H1 (cell line): ENCODE data around the gene STXBP2. TPM values are rescaled to one million over a fixed set of nuclear protein-coding genes. Genes with fewer than 3 reads are reported as not detected.

Experiments
- CTCF ChIA-PET: fragments of 300-600 bp; sonication (Branson Sonifier 250); formaldehyde crosslinking; loops from one replicate; lab custom pipeline; 2021; ENCODE audit not compliant: partially characterized antibody; lab: Charles Lee
- POLR2A ChIA-PET: fragments of 300-600 bp; sonication (Branson Sonifier 250); formaldehyde crosslinking; loops from one replicate; lab custom pipeline; 2021; ENCODE audit warnings: inconsistent platforms; ENCODE audit not compliant: partially characterized antibody; lab: Charles Lee
- DNase-seq, 2 experiments: peaks; one replicate each; pipeline versions ENCODE4 v3.0.0 to v3.0.0-alpha.2; 2010 to 2022; ENCODE audit warnings: low spot score in 2 of 2, low read depth in 1 of 2, mixed read lengths in 1 of 2
- FAIRE-seq: peaks from 2 replicates; lab custom pipeline; 2011; peaks lifted over from hg19 to GRCh38; lab: Jason Lieb, UNC
- H2AFZ ChIP-seq: 2 replicates; pipeline ENCODE4 v1.8.1; 2012; ENCODE audit warnings: low read length, inconsistent platforms
- H2AK5ac ChIP-seq: 2 replicates; pipeline ENCODE4 v1.6.1; 2013; ENCODE audit warnings: low read depth, low read length
- H2BK120ac ChIP-seq: replicated peaks from 2 replicates; pipeline ENCODE3; 2013; ENCODE audit warnings: low read depth, low read length, inconsistent platforms
- H2BK12ac ChIP-seq: 2 replicates; pipeline ENCODE4 v1.6.1; 2013; ENCODE audit warnings: low read depth, low read length
- H2BK15ac ChIP-seq: 2 replicates; pipeline ENCODE4 v1.6.1; 2013; ENCODE audit warnings: low read length
- H2BK20ac ChIP-seq: 2 replicates; pipeline ENCODE4 v1.6.1; 2013; ENCODE audit warnings: low read length
- H2BK5ac ChIP-seq: 2 replicates; pipeline ENCODE4 v1.6.1; 2013; ENCODE audit warnings: low read depth, low read length
- H3K14ac ChIP-seq: 2 replicates; pipeline ENCODE4 v1.6.1; 2013; ENCODE audit warnings: inconsistent platforms; ENCODE audit not compliant: insufficient read length
- H3K18ac ChIP-seq: 2 replicates; pipeline ENCODE4 v1.6.1; 2013; ENCODE audit warnings: low read length; ENCODE audit errors: extremely low read depth
- H3K23ac ChIP-seq: 2 replicates; pipeline ENCODE4 v1.6.1; 2013; ENCODE audit warnings: inconsistent platforms; ENCODE audit not compliant: insufficient read length
- H3K23me2 ChIP-seq: 2 replicates; pipeline ENCODE4 v1.6.1; 2013; ENCODE audit warnings: low read depth, low read length
- H3K27ac ChIP-seq: 2 replicates; pipeline ENCODE4 v1.6.1; 2011; ENCODE audit warnings: low read depth, low read length, inconsistent platforms
- H3K27me3 ChIP-seq, 4 experiments: replicated peaks in 1 of 4; 1 replicate in 1 of 4; 2 replicates in 3 of 4; pipeline versions ENCODE4 v1.6.1 to v1.8.1; 2011 to 2013; ENCODE audit warnings: low read length in 3 of 4, mild to moderate bottlenecking in 3 of 4, inconsistent platforms in 2 of 4, mixed read lengths in 2 of 4, moderate library complexity in 1 of 4; ENCODE audit not compliant: control insufficient read depth in 3 of 4, insufficient read depth in 3 of 4; ENCODE audit errors: extremely low read depth in 1 of 4
- H3K36me3 ChIP-seq, 4 experiments: 2 replicates each; pipeline versions ENCODE4 v1.6.1 to v1.8.1; 2011 to 2013; ENCODE audit warnings: mild to moderate bottlenecking in 4 of 4, low read length in 3 of 4, moderate library complexity in 2 of 4, control low read depth in 1 of 4, inconsistent platforms in 1 of 4; ENCODE audit not compliant: insufficient read depth in 4 of 4, control insufficient read depth in 2 of 4
- H3K4ac ChIP-seq: replicated peaks from 2 replicates; pipeline ENCODE3; 2013; ENCODE audit warnings: low read length, low read depth, mixed read lengths, inconsistent platforms; ENCODE audit not compliant: insufficient read length
- H3K4me1 ChIP-seq, 4 experiments: replicated peaks in 1 of 4; 1 replicate in 1 of 4; 2 replicates in 3 of 4; pipeline versions ENCODE4 v1.6.1 to v1.8.1; 2011 to 2013; ENCODE audit warnings: low read length in 3 of 4, inconsistent platforms in 2 of 4, mixed read lengths in 1 of 4; ENCODE audit not compliant: insufficient read depth in 4 of 4, control insufficient read depth in 3 of 4
- H3K4me2 ChIP-seq, 2 experiments: 2 replicates each; pipeline versions ENCODE4 v1.6.1 to v1.8.1; 2011 to 2013; ENCODE audit warnings: low read depth in 2 of 2, low read length in 2 of 2, control low read depth in 1 of 2, inconsistent platforms in 1 of 2, mild to moderate bottlenecking in 1 of 2; ENCODE audit not compliant: insufficient read depth in 1 of 2
- H3K4me3 ChIP-seq, 4 experiments: fragments of 200-600, 300-600 bp in 1 of 4; sonication (generic), shearing (Covaris generic), sonication (Bioruptor Twin) in 1 of 4; 2 replicates each; pipeline versions ENCODE4 v1.5.1 to v1.8.1; 2011 to 2016; ENCODE audit warnings: low read length in 4 of 4, low read depth in 3 of 4, control low read depth in 2 of 4, inconsistent platforms in 2 of 4, mild to moderate bottlenecking in 2 of 4, mixed read lengths in 1 of 4, moderate library complexity in 1 of 4; ENCODE audit not compliant: insufficient read depth in 2 of 4; ENCODE audit errors: extremely low read depth in 1 of 4
- H3K56ac ChIP-seq: replicated peaks from 2 replicates; pipeline ENCODE3; 2013; ENCODE audit warnings: low read depth, mild to moderate bottlenecking, mixed read lengths, low read length, inconsistent platforms; ENCODE audit not compliant: insufficient read length
- H3K79me1 ChIP-seq: 2 replicates; pipeline ENCODE4 v1.6.1; 2013; ENCODE audit warnings: low read depth, low read length, control low read depth
- H3K79me2 ChIP-seq, 2 experiments: 2 replicates each; pipeline versions ENCODE4 v1.6.1 to v1.8.1; 2012 to 2013; ENCODE audit warnings: low read length in 2 of 2, mild to moderate bottlenecking in 2 of 2, inconsistent platforms in 1 of 2; ENCODE audit not compliant: insufficient read depth in 2 of 2, control insufficient read depth in 1 of 2
- H3K9ac ChIP-seq, 4 experiments: replicated peaks in 1 of 4; 1 replicate in 1 of 4; 2 replicates in 3 of 4; pipeline versions ENCODE4 v1.6.1 to v1.8.1; 2011 to 2013; ENCODE audit warnings: low read depth in 3 of 4, low read length in 3 of 4, control low read depth in 2 of 4, mild to moderate bottlenecking in 2 of 4, moderate library complexity in 2 of 4, inconsistent platforms in 1 of 4; ENCODE audit errors: extremely low read depth in 1 of 4
- H3K9me3 ChIP-seq, 2 experiments: 2 replicates each; pipeline versions ENCODE4 v1.6.1 to v1.8.1; 2012 to 2013; ENCODE audit warnings: mild to moderate bottlenecking in 2 of 2, moderate library complexity in 2 of 2, control low read depth in 1 of 2, inconsistent platforms in 1 of 2, low read depth in 1 of 2, low read length in 1 of 2, mixed read lengths in 1 of 2; ENCODE audit not compliant: insufficient read depth in 2 of 2
- H4K20me1 ChIP-seq, 2 experiments: replicated peaks in 1 of 2; 2 replicates each; pipeline versions ENCODE3 to v1.8.1; 2011 to 2013; ENCODE audit warnings: inconsistent platforms in 2 of 2, low read length in 2 of 2, mild to moderate bottlenecking in 1 of 2; ENCODE audit not compliant: insufficient read depth in 2 of 2, control insufficient read depth in 1 of 2
- H4K5ac ChIP-seq: 2 replicates; pipeline ENCODE4 v1.6.1; 2013; ENCODE audit warnings: low read length, low read depth, mixed read lengths, inconsistent platforms; ENCODE audit not compliant: insufficient read length
- H4K8ac ChIP-seq: 2 replicates; pipeline ENCODE4 v1.8.0; 2013; ENCODE audit warnings: mild to moderate bottlenecking, moderate library complexity, low read length, inconsistent platforms; ENCODE audit not compliant: insufficient read depth; ENCODE audit errors: extremely low read depth
- H4K91ac ChIP-seq: replicated peaks from 2 replicates; pipeline ENCODE3; 2013; ENCODE audit warnings: low read length, mixed read lengths, inconsistent platforms; ENCODE audit not compliant: insufficient read length
- KDM4A ChIP-seq: IDR thresholded peaks from one replicate; pipeline ENCODE4 v1.7.1; 2012; ENCODE audit warnings: low read depth, mild to moderate bottlenecking, moderate library complexity, low read length, inconsistent platforms; ENCODE audit not compliant: severe bottlenecking
- PHF8 ChIP-seq: fragments of 200-600 bp; sonication (generic); conservative IDR thresholded peaks from 2 replicates; pipeline ENCODE4 v1.7.1; 2012; ENCODE audit warnings: low read depth, mild to moderate bottlenecking, inconsistent platforms, low read length, moderate library complexity
- POLR2A ChIP-seq, 2 experiments: IDR thresholded peaks; 1 replicate in 1 of 2; 2 replicates in 1 of 2; pipeline ENCODE4 v1.6.1; 2011; ENCODE audit warnings: low read depth in 2 of 2, low read length in 2 of 2, mild to moderate bottlenecking in 2 of 2; ENCODE audit errors: control extremely low read depth in 1 of 2
- RXRA ChIP-seq: IDR thresholded peaks from 2 replicates; pipeline ENCODE4 v1.6.1; 2011; ENCODE audit warnings: low read depth, mild to moderate bottlenecking, low read length, moderate library complexity; ENCODE audit not compliant: insufficient read depth
- SIN3A ChIP-seq, 2 experiments: IDR thresholded peaks in 1 of 2; conservative IDR thresholded peaks in 1 of 2; 2 replicates each; pipeline ENCODE4 v1.6.1; 2011 to 2012; ENCODE audit warnings: low read length in 2 of 2, improper control_type of control experiment in 1 of 2, low read depth in 1 of 2, mild to moderate bottlenecking in 1 of 2
- USF2 ChIP-seq: IDR thresholded peaks from 2 replicates; pipeline ENCODE4 v1.6.1; 2011; ENCODE audit warnings: low read length, improper control_type of control experiment
- WGBS, 2 experiments: shearing (Covaris generic) in 1 of 2; methylation state at CpG; one replicate each; pipeline versions ENCODE4 v1.1.6 to v1.1.7; 2013 to 2015; ENCODE audit warnings: low lambda C conversion rate in 2 of 2, mixed read lengths in 2 of 2, inconsistent platforms in 1 of 2, low coverage in 1 of 2, missing lambda C conversion rate in 1 of 2; ENCODE audit not compliant: insufficient replicate concordance in 2 of 2, insufficient coverage in 1 of 2, insufficient read length in 1 of 2; ENCODE audit errors: extremely low coverage in 1 of 2, missing lambda C conversion rate in 1 of 2; 5-methylcytosine and 5-hydroxymethylcytosine counted together
- polyA plus RNA-seq, 7 experiments: library from polyadenylated mRNA; depleted of rRNA in 3 of 7; stranded (reverse) in 5 of 7; unstranded in 2 of 7; fragments of >200 nt in 5 of 7; fragments of 200-250 nt in 2 of 7; gene quantifications; 1 replicate in 5 of 7; 2 replicates in 1 of 7; 4 replicates in 1 of 7; pipeline versions ENCODE4 v1.2.1 to v1.2.3, GENCODE V29; 2011 to 2013; ENCODE audit warnings: missing spikeins in 2 of 7, mixed read lengths in 2 of 7
- total RNA-seq: library from RNA; stranded (reverse); fragmentation: NEBNext Ultra II Directional; extraction: Animal tissue kit (Norgen Biotek cat#: 25700); gene quantifications from 2 replicates; pipeline ENCODE4 v1.2.1, GENCODE V29; 2021

The STXBP2 gene
- total and polyA plus RNA-seq, 2 of the 8 experiments (the other 6 are each of a cell fraction or from before 2014, with no cell fraction given): 52.9 to 53.8 TPM

GRCh38 chr19:7596211-7596937 lies 40.5 kb upstream of the STXBP2 start:
- Histone ChIP-seq H2AFZ (no peak overlapping the region), H3K14ac (no peak overlapping the region), H3K27me3 (no peaks in the 10 kb centered on the region), H4K20me1 (peaks cover 6 to 13% of the 10 kb centered on the region in 2 experiments), H3K23me2 (peaks cover 11% of the 10 kb centered on the region; the same call in 1 of the 2 replicates), H3K23ac (no peak overlapping the region), H3K79me2 (peaks cover 0 to 23% of the 10 kb centered on the region in 2 experiments; a peak in 2 of 4 replicates), H4K5ac (no peak overlapping the region), H4K91ac (no peak overlapping the region), H3K18ac (peak overlapping the region; percentile 78), H2BK15ac (no peak overlapping the region), H3K56ac (no peak overlapping the region)
- 6% methylated on average over 27 of the region's 70 CpGs; no CpG with 5 or more reads in 1 of the 2 experiments for WGBS, 2 experiments
- POLR2A ChIA-PET: interaction anchor here (0.6 to 2.5 kb wide), 10 partner anchors 9 to 74 kb away, joined by 3 to 10 read pairs (median 4); partner anchors contain the start of genes MCOLN1 and STXBP2
- TF ChIP-seq USF2 (no peak), RXRA (no peak), PHF8 (0 out of 2 replicates have a peak, but pooled peaks have one; percentile 0), KDM4A (peak; percentile 63), POLR2A (IDR thresholded peaks at IDR 0.05; ENCODE audit: control extremely low read depth in 1 of 2, low read depth in 2 of 2, low read length in 2 of 2) (no peak), SIN3A (conservative IDR thresholded peaks at IDR 0.05 in 1 of 2, IDR thresholded peaks at IDR 0.05 in 1 of 2; ENCODE audit: low read depth in 1 of 2, low read length in 2 of 2) (no peak)
- TF ChIP-seq, all 59 proteins: peak for 2
- H3K9ac ChIP-seq: peak overlapping the region; percentile 20 to 54 (median 35); a peak in 2 of 7 replicates
- H2BK5ac ChIP-seq: no peak overlapping the region
- peak overlapping the region; percentile 86 for H3K4me2 ChIP-seq
- peaks cover 0 to 11% (median 5%) of the 10 kb centered on the region in 4 experiments; a peak in 5 of 7 replicates for H3K4me1 ChIP-seq
- no peak overlapping the region for H4K8ac ChIP-seq
- no peak overlapping the region for H2AK5ac ChIP-seq
- no peak overlapping the region for H3K27ac ChIP-seq
- peaks cover 5% of the 10 kb centered on the region for H3K79me1 ChIP-seq
- FAIRE-seq (no peak), DNase-seq (peak in 1 of 2 experiments; percentile 59)
- no peaks in the 10 kb centered on the region for H3K9me3 ChIP-seq
- CTCF ChIA-PET: interaction anchor here (1.3 to 5.0 kb wide), 7 partner anchors 23 to 55 kb away, joined by 3 to 27 read pairs (median 5); no protein-coding TSS in a partner anchor
- no peaks in the 10 kb centered on the region for H3K36me3 ChIP-seq
- H2BK12ac ChIP-seq: no peak overlapping the region
- no peak overlapping the region for H2BK20ac ChIP-seq
- H3K4me3 ChIP-seq: peak overlapping the region; percentile 47 to 96 (median 65)
- no peak overlapping the region for H2BK120ac ChIP-seq
- H3K4ac ChIP-seq: no peak overlapping the region
